GM12872 (cell line): ENCODE results near the gene SUSD6.

Source experiments
- CTCF ChIP-seq: IDR thresholded peaks from 3 replicates; pipeline ENCODE4 v1.5.1; 2011; ENCODE audit warnings: low read depth, mild to moderate bottlenecking, low read length, moderate library complexity; ENCODE audit not compliant: insufficient read depth

The SUSD6 gene

GRCh38 chr14:69701857-69702256 is 90.5 kb downstream of the SUSD6 start:
- no peak for TF ChIP-seq CTCF

- TF ChIP-seq CTCF, result no peak
Measured at GRCh38 chr14:69703047-69704039, 91.9 kb downstream of the SUSD6 start.

- TF ChIP-seq CTCF, result no peak
Measured at GRCh38 chr14:69704319-69704718, 92.9 kb downstream of the SUSD6 start.

- no peak for TF ChIP-seq CTCF
Measured at GRCh38 chr14:69705706-69706105, 94.3 kb downstream of the SUSD6 start.

- TF ChIP-seq CTCF, result no peak
Measured at GRCh38 chr14:69708049-69708448, 96.7 kb downstream of the SUSD6 start.

GRCh38 chr14:69708586-69709560 is 97.5 kb downstream of the SUSD6 start:
- TF ChIP-seq CTCF, result peak; percentile 59

- TF ChIP-seq CTCF, result no peak
Measured at GRCh38 chr14:69710378-69710777, 99.0 kb downstream of the SUSD6 start.
